NK-92 (cell line): ENCODE results near the gene PLEKHG3.

ENCODE experiments used
- DNase-seq: peaks from one replicate; lab custom pipeline; 2025; ENCODE audit not compliant: unreplicated experiment; lab: John Stamatoyannopoulos, UW

Gene PLEKHG3

DNA sequence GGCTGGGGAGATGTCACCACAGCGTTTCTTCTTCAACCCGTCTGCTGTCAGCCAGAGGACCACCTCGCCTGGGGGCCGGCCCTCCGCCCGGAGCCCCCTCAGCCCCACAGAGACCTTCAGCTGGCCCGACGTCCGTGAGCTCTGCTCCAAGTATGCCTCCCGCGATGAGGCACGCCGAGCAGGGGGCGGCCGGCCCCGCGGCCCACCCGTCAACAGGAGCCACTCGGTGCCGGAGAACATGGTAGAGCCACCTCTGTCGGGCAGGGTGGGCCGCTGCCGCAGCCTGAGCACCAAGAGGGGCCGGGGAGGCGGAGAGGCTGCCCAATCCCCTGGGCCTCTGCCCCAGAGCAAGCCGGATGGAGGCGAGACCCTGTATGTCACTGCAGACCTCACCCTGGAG lies 38.8 kb downstream of the PLEKHG3 start:
- DNase-seq = no peak

DNA sequence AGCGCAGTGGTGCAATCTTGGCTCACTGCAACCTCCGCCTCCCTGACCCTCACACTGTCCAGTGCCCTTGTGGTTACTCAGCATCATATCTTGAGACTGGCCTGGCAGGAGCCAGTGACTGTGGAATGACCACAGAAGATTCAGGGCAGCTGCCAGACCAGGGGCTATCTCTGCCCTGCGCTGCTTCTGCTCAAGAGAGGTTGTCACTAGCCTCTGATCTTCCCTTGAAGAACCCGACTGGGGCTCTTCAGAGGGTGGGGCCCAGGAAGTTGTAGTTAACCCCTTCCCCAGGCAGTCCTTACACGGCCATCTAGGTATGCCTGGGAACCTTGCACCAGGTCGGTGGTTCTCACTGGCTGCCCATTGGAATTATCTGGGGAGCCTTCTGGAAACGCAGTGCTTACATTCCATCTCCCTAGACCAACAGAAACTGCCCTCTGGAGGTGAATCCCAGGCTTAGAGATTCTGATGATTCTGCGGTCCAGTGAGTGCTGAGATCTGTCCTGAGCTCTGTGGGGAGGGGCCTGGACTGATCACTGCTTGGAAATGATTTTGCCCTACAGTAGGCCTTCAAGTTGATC lies 41.4 kb downstream of the PLEKHG3 start:
- no peak for DNase-seq

GRCh38 chr14:64746298-64747250 lies 42.4 kb downstream of the PLEKHG3 start:
- no peak for DNase-seq

GRCh38 chr14:64747327-64747726 lies 43.1 kb downstream of the PLEKHG3 start:
- DNase-seq = no peak

DNA sequence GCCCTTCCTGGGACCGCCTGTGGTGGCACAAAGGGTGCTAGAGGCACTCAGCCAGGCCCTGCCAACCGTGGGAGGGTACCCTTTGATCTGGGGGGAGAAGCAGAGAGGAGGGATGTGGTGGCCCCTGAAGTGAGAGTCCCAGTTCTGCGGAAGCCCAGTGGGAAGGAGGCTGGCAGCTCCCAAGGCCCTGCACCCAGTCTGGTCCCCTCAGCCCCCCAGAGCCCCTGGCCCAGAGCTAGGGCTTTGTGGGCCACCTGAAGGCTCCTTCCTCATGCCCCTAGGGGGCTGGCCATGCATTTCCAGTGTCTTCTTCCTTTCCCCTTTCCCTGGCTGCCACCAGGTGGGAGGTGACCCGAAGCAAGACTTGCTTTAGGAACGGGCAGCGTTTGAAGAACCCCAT lies 44.3 kb downstream of the PLEKHG3 start:
- DNase-seq = no peak

GRCh38 chr14:64748995-64749714 lies 44.9 kb downstream of the PLEKHG3 start:
- no peak for DNase-seq

DNA sequence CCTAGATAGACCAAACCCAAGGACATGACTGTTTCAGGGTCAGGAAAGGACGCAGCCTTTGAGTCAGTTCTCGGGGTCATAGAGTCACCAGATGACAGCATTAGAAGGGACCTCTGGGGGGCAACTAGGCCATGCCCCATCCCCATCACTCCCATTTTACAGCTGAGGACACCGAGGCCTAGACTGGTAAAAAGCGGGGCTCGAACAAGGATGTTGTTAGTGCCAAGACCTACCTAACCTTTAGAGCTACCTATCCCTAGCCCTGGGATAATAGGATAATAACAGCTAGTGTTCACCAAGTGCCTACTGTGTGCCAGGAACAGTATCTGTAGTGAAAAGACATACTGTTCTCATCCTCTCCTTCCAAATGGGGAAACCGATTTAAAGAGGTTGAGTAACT lies 48.7 kb downstream of the PLEKHG3 start:
- no peak for DNase-seq

GRCh38 chr14:64753374-64753773 lies 49.1 kb downstream of the PLEKHG3 start:
- DNase-seq = no peak

GRCh38 chr14:64753999-64754398 lies 49.8 kb downstream of the PLEKHG3 start:
- no peak for DNase-seq

DNA sequence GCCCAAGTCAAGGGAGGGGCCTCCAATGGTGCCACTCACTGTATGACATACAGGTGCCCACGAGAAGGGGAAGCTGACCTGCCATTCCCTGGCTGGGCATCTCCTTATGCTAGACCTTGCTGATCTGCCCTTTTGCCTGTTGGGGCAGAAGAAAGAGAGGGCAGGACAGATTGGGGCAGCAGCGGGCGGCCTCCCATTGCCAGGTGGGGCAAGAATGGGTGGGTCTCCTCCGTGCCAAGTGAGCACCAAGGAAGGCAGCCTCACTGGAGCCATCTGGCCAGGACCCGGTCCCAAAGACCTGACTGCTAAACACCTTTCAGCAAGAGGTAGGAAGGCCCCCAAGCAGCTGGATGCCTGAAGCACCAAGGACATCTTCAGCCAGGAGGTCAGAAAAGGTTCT lies 50.5 kb downstream of the PLEKHG3 start:
- DNase-seq = no peak

DNA sequence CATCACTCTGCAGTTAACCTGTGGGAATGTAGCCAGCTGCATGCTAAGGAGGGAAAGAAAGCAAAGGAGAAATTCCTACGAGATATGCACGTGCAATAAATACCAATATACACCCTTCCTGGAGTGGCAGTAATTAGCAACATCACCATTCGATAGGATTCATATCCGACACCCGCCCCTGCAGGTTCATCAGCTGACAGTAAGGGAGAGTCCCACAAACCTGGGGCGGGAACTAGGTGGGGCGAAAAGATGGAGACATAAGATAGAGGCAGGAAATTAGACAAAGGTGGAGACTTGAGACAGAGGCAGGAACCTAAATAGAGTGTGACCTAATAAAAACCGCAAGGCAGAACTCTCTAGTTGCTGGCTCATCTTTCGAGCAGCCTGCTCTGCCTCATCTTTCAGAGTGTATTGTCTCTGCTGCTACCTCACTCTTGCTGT lies 51.6 kb downstream of the PLEKHG3 start:
- no peak for DNase-seq

DNA sequence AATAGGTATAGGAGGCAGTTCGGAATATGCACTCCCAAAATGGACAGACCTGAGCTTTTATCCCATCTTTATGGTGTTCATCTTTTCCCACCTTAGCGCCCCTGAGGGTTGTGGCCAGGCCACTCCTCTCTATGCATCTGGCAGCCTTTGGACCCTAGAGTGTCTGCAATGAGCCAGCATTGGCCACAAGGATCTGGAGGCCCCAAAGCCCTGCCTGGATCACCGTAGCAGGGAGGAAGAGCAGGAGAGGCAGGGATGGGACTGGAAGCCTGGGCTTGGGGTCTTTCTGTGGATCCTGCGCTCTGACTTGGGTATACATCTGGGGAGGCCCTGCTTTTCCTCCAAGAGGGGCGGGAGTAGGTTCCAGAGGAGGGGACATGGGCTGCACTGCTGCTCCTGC lies 52.5 kb downstream of the PLEKHG3 start:
- DNase-seq = no peak

DNA sequence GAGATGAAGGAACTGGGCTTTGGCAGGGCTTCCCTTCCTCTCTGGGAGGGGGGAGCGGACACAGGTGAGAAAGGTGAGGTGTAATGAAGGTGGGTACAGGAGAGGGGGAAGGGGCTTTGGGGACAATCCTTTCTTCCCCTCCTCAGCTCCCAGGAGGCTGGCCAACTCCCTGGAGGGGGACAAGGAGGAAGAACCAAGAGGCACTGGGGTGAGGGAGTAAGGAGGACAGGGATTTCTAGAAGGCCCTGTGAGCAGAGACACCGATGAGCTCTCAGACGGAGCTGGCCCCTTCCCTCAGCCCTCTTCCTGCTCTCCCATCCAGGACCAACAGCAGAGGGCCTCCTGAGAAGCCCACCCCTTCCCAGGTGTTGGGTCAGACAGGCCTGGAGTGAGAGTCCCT lies 53.4 kb downstream of the PLEKHG3 start:
- DNase-seq = no peak

DNA sequence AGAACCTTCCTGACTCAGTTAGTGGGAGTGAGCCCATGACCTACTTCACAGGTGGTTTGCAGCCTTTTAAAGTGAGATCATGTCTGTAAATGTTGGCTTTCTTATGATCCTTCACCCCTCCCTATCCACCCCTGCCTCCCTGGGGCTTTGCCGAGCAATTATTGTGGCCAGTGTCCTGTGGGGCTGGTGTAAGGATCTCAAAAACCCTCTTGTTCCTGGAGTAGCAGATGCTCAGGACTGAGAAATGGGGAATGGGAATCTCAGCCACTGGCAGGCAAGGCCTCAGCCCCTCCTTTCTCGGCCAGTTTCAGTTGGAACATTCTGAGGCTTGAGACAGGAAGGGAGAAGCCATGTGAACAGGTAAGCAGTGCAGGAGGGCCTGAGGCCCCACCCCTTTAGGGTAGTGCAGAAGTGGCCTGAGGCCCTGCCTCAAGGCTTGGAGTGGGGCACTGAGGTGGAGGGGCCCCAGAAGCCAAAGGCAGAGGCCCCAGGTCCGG lies 53.8 kb downstream of the PLEKHG3 start:
- no peak for DNase-seq

DNA sequence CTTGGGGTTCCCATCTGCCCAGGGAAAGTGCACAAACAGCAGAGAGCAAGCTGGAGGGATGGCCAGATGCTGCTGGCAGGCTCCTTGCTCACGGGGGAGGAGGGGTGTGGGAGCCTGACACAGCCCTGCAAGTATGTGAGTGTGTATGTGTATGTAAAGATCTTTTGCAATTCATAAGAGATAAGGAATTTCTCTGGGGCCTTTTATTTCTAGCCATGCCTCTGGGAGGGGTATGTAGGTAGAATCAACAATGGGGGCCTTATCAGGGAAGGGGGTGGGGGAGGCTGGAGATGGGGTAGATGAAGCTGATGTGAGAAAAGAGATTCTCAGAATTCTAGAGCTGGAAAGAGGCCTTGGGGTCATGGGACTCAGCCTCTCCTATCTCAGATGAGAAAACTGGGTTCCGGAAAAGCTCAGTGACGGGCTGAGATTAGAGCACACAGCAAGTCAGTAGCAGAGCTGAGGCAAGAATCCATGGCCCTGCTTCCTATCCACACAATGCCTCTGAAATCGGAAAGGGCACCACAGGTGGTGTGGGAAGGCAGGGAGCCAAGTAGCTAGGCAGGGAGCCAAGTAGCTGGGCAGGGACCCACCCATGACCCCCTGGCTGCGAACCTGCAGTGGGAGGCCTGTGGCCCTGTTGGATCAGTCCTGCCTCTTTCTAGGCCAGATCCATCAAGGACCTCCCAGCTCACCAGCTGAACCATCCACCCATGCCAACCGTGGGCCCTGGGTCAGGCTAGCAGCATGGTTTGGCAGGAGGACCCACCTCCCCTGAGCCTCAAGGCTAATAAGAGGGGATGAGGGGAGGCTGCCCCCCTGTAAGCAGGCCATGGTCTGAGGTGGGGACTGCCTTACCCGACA lies 54.7 kb downstream of the PLEKHG3 start:
- no peak for DNase-seq

GRCh38 chr14:64759555-64759938 lies 55.3 kb downstream of the PLEKHG3 start:
- no peak for DNase-seq

- no peak for DNase-seq
Measured at GRCh38 chr14:64760146-64760755, 56.0 kb downstream of the PLEKHG3 start.

DNA sequence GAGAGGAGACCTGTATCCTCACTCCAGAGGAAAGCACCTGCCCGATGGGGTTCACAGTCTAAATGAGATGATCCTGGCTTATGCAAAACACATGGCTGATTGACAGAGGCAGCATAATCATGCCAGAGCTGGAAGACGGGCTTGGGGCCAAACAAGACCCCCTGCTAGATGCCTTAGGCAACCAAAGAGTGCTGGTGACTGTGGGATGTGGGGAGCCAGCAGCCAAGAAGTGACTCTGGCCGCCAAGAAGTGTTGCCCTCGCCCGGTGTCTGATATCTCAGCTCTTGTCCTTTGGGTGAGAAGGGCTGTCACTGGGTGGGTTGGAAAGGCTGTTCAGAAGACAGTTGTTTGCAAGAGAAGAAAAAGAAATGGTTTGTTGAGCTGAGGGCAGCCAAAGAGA lies 56.7 kb downstream of the PLEKHG3 start:
- DNase-seq = no peak

- DNase-seq = no peak
Measured at GRCh38 chr14:64761441-64762043, 57.3 kb downstream of the PLEKHG3 start.
